ENCODE data around the gene SMIM44. TPM values are rescaled to one million over a fixed set of nuclear protein-coding genes. Genes with fewer than 3 reads are reported as not detected.

The SMIM44 gene
- total and polyA plus RNA-seq, 9 of the 15 experiments (the other 6 are each of a cell fraction or from before 2014, with no cell fraction given): not detected

GRCh38 chr19:3459089-3459881 lies 24.0 kb downstream of the SMIM44 start:
- Histone ChIP-seq H3K79me2 (ENCODE audit: control insufficient read depth, insufficient read depth, low read length) (peaks cover 5% of the 10 kb centered on the region; the same call in 2 of the 3 replicates), H3K9me3 (replicated peaks; ENCODE audit: control insufficient read depth, insufficient read depth, low read depth, low read length) (no peaks in the 10 kb centered on the region), H3K9ac (ENCODE audit: insufficient read depth in 1 of 2, low read depth in 2 of 2, low read length in 2 of 2) (no peak overlapping the region), H3K36me3 (ENCODE audit: control insufficient read depth, insufficient read depth, low read length) (peaks cover 86% of the 10 kb centered on the region), H3K9me1 (ENCODE audit: control insufficient read depth, insufficient read depth, low read length) (no peaks in the 10 kb centered on the region), H2AFZ (ENCODE audit: low read depth, low read length) (no peak overlapping the region), H4K20me1 (replicated peaks; ENCODE audit: control insufficient read depth, insufficient read depth, low read length) (peaks cover 8% of the 10 kb centered on the region), H3K27ac (ENCODE audit: extremely low read depth, low read depth, low read length) (no peak overlapping the region), H3K4me2 (ENCODE audit: insufficient read depth, low read length) (no peak overlapping the region), H3K27me3 (ENCODE audit: control insufficient read depth in 2 of 2, insufficient read depth in 2 of 2, low read length in 2 of 2) (no peaks in the 10 kb centered on the region), H3K4me1 (replicated peaks in 1 of 2; ENCODE audit: control insufficient read depth in 2 of 2, insufficient read depth in 2 of 2, low read length in 2 of 2) (peaks cover 0 to 47% of the 10 kb centered on the region in 2 experiments; a peak in 2 of 5 replicates), H3K4me3 (no peak overlapping the region)
- FAIRE-seq (no peak), DNase-seq (ENCODE audit: extremely low read depth in 1 of 4, low spot score in 3 of 4) (peak; percentile 45 to 54 (median 50)), ATAC-seq (peak; percentile 73)
- whole genome bisulfite sequencing (ENCODE audit: insufficient coverage, low coverage, missing lambda C conversion rate): 85% methylated on average over 18 of the region's 26 CpGs
- in situ Hi-C loops (cut with MboI) (no loop called here), intact Hi-C loops (cut with micrococcal nuclease) (no loop called here)
- ChIA-PET CTCF (ENCODE audit: low intra/inter-chr PET ratio) (no interaction called here), POLR2A (interaction anchor here (0.6 kb wide), 1 partner anchor 59 kb away, joined by 4 read pairs; no protein-coding TSS in a partner anchor)
- no TSS peak for BruUV-seq (replicated peaks)
- TF ChIP-seq THRB (CRISPR knock-in tag; conservative IDR thresholded peaks at IDR 0.05): no peak
- no peak for TF ChIP-seq ZNF79 (CRISPR knock-in tag; IDR thresholded peaks at IDR 0.05; ENCODE audit: low read depth)
- no peak for TF ChIP-seq TOE1 (IDR thresholded peaks at IDR 0.05; ENCODE audit: borderline replicate concordance)
- TF ChIP-seq TOE1 (CRISPR knock-in tag; IDR thresholded peaks at IDR 0.05; ENCODE audit: borderline replicate concordance, low read depth): no peak
- no peak for TF ChIP-seq ZNF280B (CRISPR knock-in tag; IDR thresholded peaks at IDR 0.05)
- TF ChIP-seq YBX1 (IDR thresholded peaks at IDR 0.05): no peak
- TF ChIP-seq ZBTB1 (CRISPR knock-in tag; IDR thresholded peaks at IDR 0.05; ENCODE audit: borderline replicate concordance, low read depth): no peak
- no peak for TF ChIP-seq RUNX1 (IDR thresholded peaks at IDR 0.05; ENCODE audit: low read depth)
- TF ChIP-seq SMC3 (conservative IDR thresholded peaks at IDR 0.05; ENCODE audit: insufficient read depth, low read depth, low read length): no peak
- TF ChIP-seq NCOR1 (IDR thresholded peaks at IDR 0.05): peak; percentile 34; the same call in 1 of the 2 replicates
- no peak for TF ChIP-seq CBFB (CRISPR knock-in tag; IDR thresholded peaks at IDR 0.05)
- no peak for TF ChIP-seq ZFP36 (IDR thresholded peaks at IDR 0.05; ENCODE audit: low read depth, low read length, partially characterized antibody)
- TF ChIP-seq MEF2D (tag; conservative IDR thresholded peaks at IDR 0.05; ENCODE audit: low read depth): no peak
- TF ChIP-seq TFAP4 (CRISPR knock-in tag; IDR thresholded peaks at IDR 0.05; ENCODE audit: borderline replicate concordance): peak; percentile 22; the same call in 1 of the 2 replicates
- TF ChIP-seq POLR2A (conservative IDR thresholded peaks at IDR 0.05): 0 out of 2 replicates have a peak, but pooled peaks have one; percentile 41
- TF ChIP-seq CLOCK (CRISPR knock-in tag; IDR thresholded peaks at IDR 0.05; ENCODE audit: borderline replicate concordance): no peak

All from K562 (cell line).